Body of pancreas (tissue), 4 donors: ENCODE measurements around the gene TMEM171. TPM values are rescaled to one million over a fixed set of nuclear protein-coding genes. Genes with fewer than 3 reads are reported as not detected.

Experiments used
- ATAC-seq: fragments of 150-250 bp; one replicate; pipeline ENCODE4 v1.9.1; 2016
- DNase-seq, 4 donors: peaks; one replicate each; pipeline ENCODE4 v3.0.0-alpha.2; 2019
- H3K27ac ChIP-seq, 4 donors: fragments of 200-600 bp; sonication (generic); 1 replicate in 3 of 4; 2 replicates in 1 of 4; pipeline versions ENCODE4 v1.5.1 to v1.6.1; 2016 to 2019; ENCODE audit warnings: mild to moderate bottlenecking in 1 of 4, mixed read lengths in 1 of 4, moderate library complexity in 1 of 4
- H3K27me3 ChIP-seq, 2 donors: fragments of 200-600 bp; sonication (generic); one replicate each; pipeline ENCODE4 v1.6.0; 2016; ENCODE audit warnings: mild to moderate bottlenecking in 1 of 2
- H3K36me3 ChIP-seq, 2 donors: fragments of 200-600 bp; sonication (generic); replicated peaks in 1 of 2; 2 replicates each; pipeline ENCODE4 v1.5.1; 2016; ENCODE audit warnings: low read depth in 2 of 2; ENCODE audit not compliant: insufficient read depth in 1 of 2
- H3K4me1 ChIP-seq: fragments of 200-600 bp; sonication (generic); one replicate; pipeline ENCODE4 v1.6.0; 2016
- H3K4me3 ChIP-seq, 2 donors: fragments of 200-600 bp; sonication (generic); 1 replicate in 1 of 2; 2 replicates in 1 of 2; pipeline ENCODE4 v1.5.1; 2016 to 2019
- H3K9me3 ChIP-seq, 3 donors: fragments of 200-600 bp; sonication (generic); 1 replicate in 2 of 3; 2 replicates in 1 of 3; pipeline ENCODE4 v1.5.1; 2016
- POLR2A ChIP-seq, 3 donors: fragments of 450-650 bp; IDR thresholded peaks; one replicate each; pipeline ENCODE4 v1.6.1; 2016; ENCODE audit warnings: antibody characterized with exemption in 3 of 3, mild to moderate bottlenecking in 2 of 3
- WGBS, 2 donors: methylation state at CpG; one replicate each; pipeline ENCODE4 v1.1.5; 2017; 5-methylcytosine and 5-hydroxymethylcytosine counted together
- intact Hi-C: fragments of 100-400 bp; cut with DNase I; formaldehyde crosslinking; loops from one replicate; pipeline ENCODE4 v1.15.1; 2023
- total RNA-seq, 2 donors: library from RNA; depleted of rRNA; stranded (reverse); fragments of >200 nt; gene quantifications; one replicate each; pipeline ENCODE4 v1.1.0, GENCODE V29; 2016
- TF ChIP-seq, protein P1 (sequence below), 7 experiments: fragments of 450-650 bp in 4 of 7; fragments of 200-600 bp in 3 of 7; sonication (generic) in 3 of 7; IDR thresholded peaks; one replicate each; pipeline ENCODE4 v1.5.1; 2016 to 2019; ENCODE audit warnings: antibody characterized with exemption in 7 of 7

Gene TMEM171
- total RNA-seq, 2 donors from 2014 or later: 1.8 TPM; not detected in 1

DNA sequence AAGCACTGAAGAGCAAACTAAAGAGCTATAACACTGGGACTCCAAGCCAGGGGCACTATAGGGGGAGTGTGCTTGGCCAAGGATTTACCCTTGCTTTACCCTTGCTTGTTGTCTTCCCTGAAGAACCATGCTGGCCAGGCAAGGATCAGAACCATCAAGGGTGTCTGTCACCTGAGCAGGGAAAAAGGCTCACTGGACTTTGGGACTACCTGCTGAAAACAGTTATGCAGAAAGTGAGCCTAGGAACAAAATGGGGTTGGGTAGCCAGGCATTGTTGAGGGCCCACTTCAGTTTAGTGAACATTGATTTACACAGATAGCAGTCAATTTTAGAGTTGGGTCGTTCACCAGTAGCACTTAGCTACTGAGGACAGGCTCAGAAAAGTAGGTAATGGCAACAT, 8.0 kb upstream of the TMEM171 start:
- H3K4me1 ChIP-seq: peaks cover 18% of the 10 kb centered on the region
- no peaks in the 10 kb centered on the region for H3K9me3 ChIP-seq
- no peaks in the 10 kb centered on the region for H3K36me3 ChIP-seq
- TF ChIP-seq, protein P1, sequence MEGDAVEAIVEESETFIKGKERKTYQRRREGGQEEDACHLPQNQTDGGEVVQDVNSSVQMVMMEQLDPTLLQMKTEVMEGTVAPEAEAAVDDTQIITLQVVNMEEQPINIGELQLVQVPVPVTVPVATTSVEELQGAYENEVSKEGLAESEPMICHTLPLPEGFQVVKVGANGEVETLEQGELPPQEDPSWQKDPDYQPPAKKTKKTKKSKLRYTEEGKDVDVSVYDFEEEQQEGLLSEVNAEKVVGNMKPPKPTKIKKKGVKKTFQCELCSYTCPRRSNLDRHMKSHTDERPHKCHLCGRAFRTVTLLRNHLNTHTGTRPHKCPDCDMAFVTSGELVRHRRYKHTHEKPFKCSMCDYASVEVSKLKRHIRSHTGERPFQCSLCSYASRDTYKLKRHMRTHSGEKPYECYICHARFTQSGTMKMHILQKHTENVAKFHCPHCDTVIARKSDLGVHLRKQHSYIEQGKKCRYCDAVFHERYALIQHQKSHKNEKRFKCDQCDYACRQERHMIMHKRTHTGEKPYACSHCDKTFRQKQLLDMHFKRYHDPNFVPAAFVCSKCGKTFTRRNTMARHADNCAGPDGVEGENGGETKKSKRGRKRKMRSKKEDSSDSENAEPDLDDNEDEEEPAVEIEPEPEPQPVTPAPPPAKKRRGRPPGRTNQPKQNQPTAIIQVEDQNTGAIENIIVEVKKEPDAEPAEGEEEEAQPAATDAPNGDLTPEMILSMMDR (IDR thresholded peaks at IDR 0.05): no peak
- no peak for TF ChIP-seq POLR2A (IDR thresholded peaks at IDR 0.05)
- ATAC-seq (no peak), DNase-seq (no peak)
- H3K4me3 ChIP-seq: no peak overlapping the region
- 73 to 80% methylated on average over 1 of the region's 1 CpG for WGBS, 2 donors
- intact Hi-C loops: no loop called here
- H3K27me3 ChIP-seq: no peaks in the 10 kb centered on the region
- H3K27ac ChIP-seq: no peak overlapping the region

- Histone ChIP-seq H3K4me1 (peaks cover 20% of the 10 kb centered on the region), H3K27me3 (no peaks in the 10 kb centered on the region), H3K27ac (no peak overlapping the region), H3K36me3 (no peaks in the 10 kb centered on the region), H3K4me3 (no peak overlapping the region), H3K9me3 (no peaks in the 10 kb centered on the region)
- intact Hi-C loops: no loop called here
- ATAC-seq (peak; percentile 44), DNase-seq (peak in 2 of 4 donors; percentile 34 to 36)
- TF ChIP-seq POLR2A (IDR thresholded peaks at IDR 0.05): no peak
- TF ChIP-seq, protein P1 (IDR thresholded peaks at IDR 0.05): no peak
- WGBS, 2 donors: 13 to 19% methylated on average over 3 of the region's 3 CpGs
Observed at GRCh38 chr5:73114044-73114688, 6.2 kb upstream of the TMEM171 start.

DNA sequence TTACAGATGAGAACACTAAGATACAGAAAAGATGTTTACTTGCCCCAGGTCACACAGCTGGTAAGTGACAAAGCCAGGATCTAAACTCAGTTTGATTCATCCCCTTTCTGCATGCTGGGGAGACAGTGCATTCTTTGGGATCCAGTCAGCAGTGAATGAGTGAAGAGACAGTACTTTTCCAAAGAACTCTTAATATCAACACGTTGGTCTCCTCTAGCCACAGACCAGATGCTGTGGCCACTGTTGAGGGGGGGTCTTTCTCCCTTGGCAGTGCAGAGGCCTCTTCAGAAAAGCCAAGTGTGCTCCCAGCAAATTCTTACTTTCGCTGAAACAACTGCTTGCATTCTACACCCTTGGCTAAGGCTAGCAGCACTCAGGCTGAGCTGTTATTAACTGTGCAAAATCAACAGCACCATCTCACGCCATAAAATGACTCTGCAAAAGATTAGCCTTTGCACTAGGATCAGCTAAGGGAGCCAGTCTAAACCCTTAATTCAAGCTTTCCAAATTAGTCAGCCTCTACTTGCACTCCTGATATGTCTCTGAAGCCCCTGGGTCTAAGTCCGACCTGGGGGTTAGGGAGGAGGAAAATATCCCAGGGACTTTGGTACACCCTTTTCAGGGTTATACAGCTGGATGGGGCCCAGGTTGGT, 4.8 kb upstream of the TMEM171 start:
- DNase-seq: no peak
- Histone ChIP-seq H3K27ac (no peak overlapping the region), H3K4me3 (no peak overlapping the region), H3K27me3 (no peaks in the 10 kb centered on the region), H3K4me1 (peaks cover 32% of the 10 kb centered on the region), H3K36me3 (no peaks in the 10 kb centered on the region), H3K9me3 (no peaks in the 10 kb centered on the region)
- intact Hi-C loops: no loop called here
- ATAC-seq: no peak
- WGBS, 2 donors: 63 to 68% methylated on average over 4 of the region's 4 CpGs
- TF ChIP-seq, protein P1 (IDR thresholded peaks at IDR 0.05): no peak
- no peak for TF ChIP-seq POLR2A (IDR thresholded peaks at IDR 0.05)

GRCh38 chr5:73116506-73116905, 3.9 kb upstream of the TMEM171 start:
- no peak overlapping the region for H3K27ac ChIP-seq
- H3K9me3 ChIP-seq: no peaks in the 10 kb centered on the region
- DNase-seq (no peak), ATAC-seq (no peak)
- intact Hi-C loops: no loop called here
- peaks cover 37% of the 10 kb centered on the region for H3K4me1 ChIP-seq
- no peak for TF ChIP-seq POLR2A (IDR thresholded peaks at IDR 0.05)
- TF ChIP-seq, protein P1 (IDR thresholded peaks at IDR 0.05): no peak
- H3K36me3 ChIP-seq: no peaks in the 10 kb centered on the region
- 82 to 86% methylated on average over 2 of the region's 2 CpGs for WGBS, 2 donors
- H3K4me3 ChIP-seq: no peak overlapping the region
- H3K27me3 ChIP-seq: no peaks in the 10 kb centered on the region
